GM23248 (cell line): ENCODE measurements around the gene PLEKHG3. TPM values are rescaled to one million over a fixed set of nuclear protein-coding genes. Genes with fewer than 3 reads are reported as not detected.

Source experiments
- DNase-seq: peaks from one replicate; pipeline ENCODE4 v3.0.0-alpha.2; 2015
- H2AFZ ChIP-seq: fragments of 200-600 bp; sonication (generic); 2 replicates; pipeline ENCODE4 v1.6.1; 2016; ENCODE audit warnings: antibody characterized with exemption
- H3F3A ChIP-seq: fragments of 200-600 bp; sonication (generic); 2 replicates; pipeline ENCODE4 v1.6.1; 2016; ENCODE audit warnings: mild to moderate bottlenecking, antibody characterized with exemption, mixed run types; ENCODE audit not compliant: insufficient read depth
- H3K27ac ChIP-seq: fragments of 200-600 bp; sonication (generic); 2 replicates; pipeline ENCODE4 v1.5.1; 2016; ENCODE audit warnings: mild to moderate bottlenecking
- H3K27me3 ChIP-seq: fragments of 200-600 bp; sonication (generic); replicated peaks from 2 replicates; pipeline ENCODE4 v1.6.1; 2016; ENCODE audit warnings: mild to moderate bottlenecking; ENCODE audit not compliant: insufficient read depth
- H3K36me3 ChIP-seq: fragments of 200-600 bp; sonication (generic); 2 replicates; pipeline ENCODE4 v1.6.1; 2016; ENCODE audit warnings: low read depth, mild to moderate bottlenecking
- H3K4me1 ChIP-seq: fragments of 200-600 bp; sonication (generic); 2 replicates; pipeline ENCODE4 v1.6.1; 2016; ENCODE audit warnings: mild to moderate bottlenecking; ENCODE audit not compliant: insufficient read depth
- H3K4me2 ChIP-seq: fragments of 200-600 bp; sonication (generic); one replicate; pipeline ENCODE4 v1.6.1; 2016; ENCODE audit warnings: mild to moderate bottlenecking; ENCODE audit not compliant: unreplicated experiment
- H3K4me3 ChIP-seq: fragments of 200-600 bp; sonication (generic); 2 replicates; pipeline ENCODE4 v1.5.1; 2016; ENCODE audit warnings: mild to moderate bottlenecking
- H3K79me2 ChIP-seq: fragments of 200-600 bp; sonication (generic); 2 replicates; pipeline ENCODE4 v1.6.1; 2016; ENCODE audit warnings: mild to moderate bottlenecking; ENCODE audit not compliant: insufficient read depth
- H3K9ac ChIP-seq: fragments of 200-600 bp; sonication (generic); 2 replicates; pipeline ENCODE4 v1.6.1; 2016; ENCODE audit warnings: mild to moderate bottlenecking
- H3K9me2 ChIP-seq: fragments of 200-600 bp; sonication (generic); 2 replicates; pipeline ENCODE4 v1.6.1; 2016; ENCODE audit warnings: mixed run types, mild to moderate bottlenecking, moderate library complexity; ENCODE audit not compliant: insufficient read depth
- H3K9me3 ChIP-seq: fragments of 200-600 bp; sonication (generic); one replicate; pipeline ENCODE4 v1.6.1; 2017; ENCODE audit warnings: low read depth
- H4K20me1 ChIP-seq: fragments of 200-600 bp; sonication (generic); 2 replicates; pipeline ENCODE4 v1.6.0; 2016; ENCODE audit not compliant: insufficient read depth
- EZH2 ChIP-seq: fragments of 200-600 bp; sonication (generic); IDR thresholded peaks from 2 replicates; pipeline ENCODE4 v1.6.1; 2018; ENCODE audit warnings: antibody characterized with exemption, mild to moderate bottlenecking; ENCODE audit not compliant: insufficient read depth, poor library complexity, severe bottlenecking
- EZH2phosphoT487 ChIP-seq: fragments of 200-600 bp; sonication (generic); IDR thresholded peaks from 2 replicates; pipeline ENCODE4 v1.6.1; 2018; ENCODE audit warnings: antibody characterized with exemption, moderate library complexity, mild to moderate bottlenecking, low read depth; ENCODE audit not compliant: insufficient read depth
- WGBS, 2 experiments: methylation state at CpG; one replicate each; pipeline ENCODE4 v1.1.6; 2015 to 2017; ENCODE audit warnings: low lambda C conversion rate in 2 of 2, low coverage in 1 of 2; ENCODE audit errors: missing lambda C conversion rate in 2 of 2; 5-methylcytosine and 5-hydroxymethylcytosine counted together
- in situ Hi-C: fragments of 300-500 bp; cut with MboI; formaldehyde crosslinking; loops from 2 replicates; pipeline ENCODE4 v1.15.0; 2020
- polyA plus RNA-seq: library from polyadenylated mRNA; unstranded; fragments of >200 nt; fragmentation: Nextera tagmentation; extraction: Ambion mirVana; gene quantifications from 2 replicates; pipeline ENCODE4 v1.2.1, GENCODE V29; 2016
- total RNA-seq: library from RNA; depleted of rRNA; stranded (reverse); fragments of >200 nt; shearing (Covaris generic); gene quantifications from 2 replicates; pipeline ENCODE4 v1.2.3, GENCODE V29; 2014

The PLEKHG3 gene
- total and polyA plus RNA-seq, 2 experiments from 2014 or later = 2.1 to 6.9 TPM

- TF ChIP-seq EZH2 = no peak
- TF ChIP-seq EZH2phosphoT487 = no peak
- H3F3A ChIP-seq = no peaks in the 10 kb centered on the region; the same call in 1 of the 2 replicates
- no peaks in the 10 kb centered on the region for H3K27me3 ChIP-seq
- peak; percentile 38 for DNase-seq
- H3K79me2 ChIP-seq = no peaks in the 10 kb centered on the region
- in situ Hi-C loops = no loop called here
- no peaks in the 10 kb centered on the region for H3K9me3 ChIP-seq
- WGBS, 2 experiments = 68 to 80% methylated on average over 4 to 5 of the region's 5 CpGs
- no peak overlapping the region for H2AFZ ChIP-seq
- H3K4me3 ChIP-seq = no peak overlapping the region
- H3K4me2 ChIP-seq = no peak overlapping the region
- H3K27ac ChIP-seq = no peak overlapping the region
- H3K9ac ChIP-seq = no peak overlapping the region
- no peaks in the 10 kb centered on the region for H4K20me1 ChIP-seq
- no peaks in the 10 kb centered on the region for H3K36me3 ChIP-seq
- peaks cover 9% of the 10 kb centered on the region for H3K4me1 ChIP-seq
- no peaks in the 10 kb centered on the region for H3K9me2 ChIP-seq
Measured at GRCh38 chr14:64726585-64726890, 22.3 kb downstream of the PLEKHG3 start.

GRCh38 chr14:64727551-64728071 lies 23.4 kb downstream of the PLEKHG3 start:
- peaks cover 4% of the 10 kb centered on the region for H3K4me1 ChIP-seq
- H3K9me2 ChIP-seq = no peaks in the 10 kb centered on the region
- DNase-seq = no peak
- H3K4me2 ChIP-seq = no peak overlapping the region
- WGBS, 2 experiments = 92 to 95% methylated on average over 22 of the region's 22 CpGs
- no peaks in the 10 kb centered on the region for H4K20me1 ChIP-seq
- H3K36me3 ChIP-seq = no peaks in the 10 kb centered on the region
- no peak overlapping the region for H3K27ac ChIP-seq
- TF ChIP-seq EZH2phosphoT487 (no peak), EZH2 (no peak)
- no peak overlapping the region for H3K4me3 ChIP-seq
- H3F3A ChIP-seq = no peaks in the 10 kb centered on the region
- no peaks in the 10 kb centered on the region for H3K79me2 ChIP-seq
- H3K27me3 ChIP-seq = no peaks in the 10 kb centered on the region
- H2AFZ ChIP-seq = no peak overlapping the region
- no peaks in the 10 kb centered on the region for H3K9me3 ChIP-seq
- H3K9ac ChIP-seq = no peak overlapping the region
- in situ Hi-C loops = no loop called here

GRCh38 chr14:64728106-64728505 lies 23.9 kb downstream of the PLEKHG3 start:
- 72 to 75% methylated on average over 6 of the region's 6 CpGs for WGBS, 2 experiments
- Histone ChIP-seq H3K4me1 (peaks cover 4% of the 10 kb centered on the region), H3K9me3 (no peaks in the 10 kb centered on the region)

GRCh38 chr14:64728856-64729255 lies 24.6 kb downstream of the PLEKHG3 start:
- no peaks in the 10 kb centered on the region for H3K79me2 ChIP-seq
- H3K9me3 ChIP-seq = no peaks in the 10 kb centered on the region
- no peaks in the 10 kb centered on the region for H3F3A ChIP-seq
- no peaks in the 10 kb centered on the region for H3K36me3 ChIP-seq
- no peaks in the 10 kb centered on the region for H3K9me2 ChIP-seq
- H3K9ac ChIP-seq = no peak overlapping the region
- WGBS, 2 experiments = 93 to 95% methylated on average over 10 of the region's 10 CpGs
- no peak overlapping the region for H3K4me2 ChIP-seq
- TF ChIP-seq EZH2phosphoT487 = no peak
- TF ChIP-seq EZH2 = no peak
- no peak overlapping the region for H3K27ac ChIP-seq
- no peaks in the 10 kb centered on the region for H4K20me1 ChIP-seq
- H3K27me3 ChIP-seq = no peaks in the 10 kb centered on the region
- no peak overlapping the region for H3K4me3 ChIP-seq
- no peak overlapping the region for H2AFZ ChIP-seq
- DNase-seq = no peak
- peaks cover 4% of the 10 kb centered on the region for H3K4me1 ChIP-seq
- in situ Hi-C loops = no loop called here

More at GRCh38 chr14:64728106-64728505, 23.9 kb downstream of the PLEKHG3 start:
- H3F3A ChIP-seq = no peaks in the 10 kb centered on the region
- no peaks in the 10 kb centered on the region for H3K27me3 ChIP-seq
- no peak overlapping the region for H3K9ac ChIP-seq
- no peaks in the 10 kb centered on the region for H3K36me3 ChIP-seq
- H3K79me2 ChIP-seq = no peaks in the 10 kb centered on the region
- in situ Hi-C loops = no loop called here
- H4K20me1 ChIP-seq = no peaks in the 10 kb centered on the region
- no peak overlapping the region for H3K27ac ChIP-seq
- TF ChIP-seq EZH2 = no peak
- TF ChIP-seq EZH2phosphoT487 = no peak
- H2AFZ ChIP-seq = no peak overlapping the region
- no peak overlapping the region for H3K4me2 ChIP-seq
- DNase-seq = no peak
- no peaks in the 10 kb centered on the region for H3K9me2 ChIP-seq
- no peak overlapping the region for H3K4me3 ChIP-seq
